GM12878 (cell line): ENCODE data around the gene MYCN. TPM values are rescaled to one million over a fixed set of nuclear protein-coding genes. Genes with fewer than 3 reads are reported as not detected.

ENCODE experiments used
- ATAC-seq: fragments of 200-7000 bp; cut with Tn5 transposase; 3 replicates; pipeline ENCODE4 v1.9.1; 2020; ENCODE audit warnings: mild to moderate bottlenecking, moderate library complexity
- BruUV-seq: library from RNA; stranded (reverse); fragments of 400-500 nt; replicated peaks from 2 replicates; lab custom pipeline; 2021; lab: Mats Ljungman, UMichigan
- CTCF ChIA-PET: fragments of 300-600 bp; sonication (Branson Sonifier 250); formaldehyde crosslinking; extraction: SDS; loops from one replicate; lab custom pipeline; 2021; ENCODE audit warnings: inconsistent platforms; lab: Yijun Ruan, JAX
- POLR2A ChIA-PET: fragments of 350-600 bp; formaldehyde crosslinking; extraction: SDS; loops from one replicate; lab custom pipeline; 2021; ENCODE audit warnings: inconsistent platforms; lab: Charles Lee
- RAD21 ChIA-PET: fragments of 300-600 bp; sonication (Branson Sonifier 250); formaldehyde crosslinking; loops from one replicate; lab custom pipeline; 2023; ENCODE audit warnings: antibody characterized with exemption; ENCODE audit not compliant: unreplicated experiment; lab: Charles Lee
- SMC1A ChIA-PET: fragments of 300-600 bp; sonication (Branson Sonifier 250); formaldehyde crosslinking; loops from one replicate; lab custom pipeline; 2023; ENCODE audit not compliant: unreplicated experiment, uncharacterized antibody; lab: Charles Lee
- DNase-seq: peaks from one replicate; pipeline ENCODE4 v3.0.0-alpha.2; 2011; ENCODE audit warnings: low read depth, low spot score
- FAIRE-seq: peaks from 3 replicates; lab custom pipeline; 2011; peaks lifted over from hg19 to GRCh38; lab: Jason Lieb, UNC
- H2AFZ ChIP-seq: 2 replicates; pipeline ENCODE4 v1.6.0; 2011; ENCODE audit warnings: low read depth, low read length, control low read depth; ENCODE audit not compliant: control insufficient read depth
- H3K27ac ChIP-seq: 2 replicates; pipeline ENCODE4 v1.5.1; 2011; ENCODE audit warnings: control low read depth; ENCODE audit not compliant: control insufficient read depth, insufficient read depth
- H3K27me3 ChIP-seq, 2 experiments: replicated peaks in 1 of 2; 2 replicates each; pipeline versions ENCODE4 v1.6.0 to v1.6.1; 2011; ENCODE audit warnings: low read length in 1 of 2; ENCODE audit not compliant: control insufficient read depth in 2 of 2, insufficient read depth in 2 of 2
- H3K36me3 ChIP-seq, 2 experiments: 2 replicates each; pipeline ENCODE4 v1.5.1; 2011; ENCODE audit warnings: low read length in 1 of 2; ENCODE audit not compliant: control insufficient read depth in 2 of 2, insufficient read depth in 2 of 2
- H3K4me1 ChIP-seq: 2 replicates; pipeline ENCODE4 v1.6.1; 2011; ENCODE audit warnings: mild to moderate bottlenecking, low read length, moderate library complexity, mixed read lengths; ENCODE audit not compliant: control insufficient read depth, insufficient read depth
- H3K4me2 ChIP-seq: 2 replicates; pipeline ENCODE4 v1.6.0; 2011; ENCODE audit warnings: control low read depth; ENCODE audit not compliant: control insufficient read depth, insufficient read depth
- H3K4me3 ChIP-seq: fragments of 200-600 bp; sonication (generic); 2 replicates; pipeline ENCODE4 v1.5.1; 2016
- H3K79me2 ChIP-seq: 2 replicates; pipeline ENCODE4 v1.6.0; 2011; ENCODE audit warnings: low read length; ENCODE audit not compliant: control insufficient read depth, insufficient read depth
- H3K9ac ChIP-seq: 2 replicates; pipeline ENCODE4 v1.8.0; 2011; ENCODE audit warnings: low read length, control low read depth, mixed read lengths; ENCODE audit not compliant: control insufficient read depth, insufficient read depth
- H3K9me3 ChIP-seq: replicated peaks from 3 replicates; pipeline ENCODE4 v1.5.1; 2011; ENCODE audit warnings: mild to moderate bottlenecking, low read length; ENCODE audit not compliant: control insufficient read depth, insufficient read depth
- H4K20me1 ChIP-seq: 2 replicates; pipeline ENCODE4 v1.6.0; 2011; ENCODE audit not compliant: control insufficient read depth, insufficient read depth
- CHD1 ChIP-seq: IDR thresholded peaks from 2 replicates; pipeline ENCODE4 v1.6.1; 2012; ENCODE audit warnings: low read depth, low read length, improper control_type of control experiment
- IKZF1 ChIP-seq: fragments of 450-650 bp; conservative IDR thresholded peaks from 2 replicates; pipeline ENCODE4 v1.6.1; 2017; ENCODE audit warnings: antibody characterized with exemption, mild to moderate bottlenecking
- IKZF2 ChIP-seq, 2 experiments: fragments of 450-650 bp; IDR thresholded peaks; 2 replicates each; pipeline ENCODE4 v1.6.1; 2017; ENCODE audit warnings: mild to moderate bottlenecking in 2 of 2, moderate library complexity in 2 of 2
- MEF2B ChIP-seq: fragments of 450-650 bp; IDR thresholded peaks from 2 replicates; pipeline ENCODE4 v1.6.1; 2018; ENCODE audit warnings: mild to moderate bottlenecking, moderate library complexity; ENCODE audit not compliant: partially characterized antibody, poor library complexity, severe bottlenecking
- MXI1 ChIP-seq: fragments of 150-350 bp; IDR thresholded peaks from 2 replicates; pipeline ENCODE4 v1.6.1; 2011; ENCODE audit warnings: low read depth, mild to moderate bottlenecking, inconsistent platforms, low read length, improper control_type of control experiment
- RAD51 ChIP-seq: fragments of 450-650 bp; IDR thresholded peaks from 2 replicates; pipeline ENCODE4 v1.6.1; 2016; ENCODE audit warnings: moderate library complexity, mild to moderate bottlenecking, inconsistent platforms
- SMARCA5 ChIP-seq: fragments of 450-650 bp; IDR thresholded peaks from 2 replicates; pipeline ENCODE4 v1.6.1; 2017; ENCODE audit warnings: mild to moderate bottlenecking
- ZNF384 ChIP-seq: IDR thresholded peaks from 2 replicates; pipeline ENCODE4 v1.6.1; 2012; ENCODE audit warnings: low read depth, mild to moderate bottlenecking, low read length, improper control_type of control experiment, borderline replicate concordance
- WGBS: methylation state at CpG from one replicate; pipeline ENCODE4 v1.1.6; 2016; ENCODE audit warnings: low lambda C conversion rate; ENCODE audit not compliant: insufficient replicate concordance, insufficient coverage; ENCODE audit errors: missing lambda C conversion rate; 5-methylcytosine and 5-hydroxymethylcytosine counted together
- in situ Hi-C: fragments of 300-500 bp; cut with MboI; formaldehyde crosslinking; loops from 9 replicates; pipeline ENCODE4 v1.14.3; 2018; ENCODE audit warnings: mixed read lengths
- intact Hi-C: fragments of 100-400 bp; cut with micrococcal nuclease; formaldehyde crosslinking; loops from one replicate; pipeline ENCODE4 v1.14.2; 2022; ENCODE audit not compliant: unreplicated experiment
- polyA plus RNA-seq, 11 experiments: library from polyadenylated mRNA; depleted of rRNA in 4 of 11; unstranded in 6 of 11; stranded (reverse) in 5 of 11; fragments of >200 nt; fragmentation: Nextera tagmentation in 4 of 11; fragmentation: Illumina TruSeq in 1 of 11; extraction: Ambion mirVana in 4 of 11; extraction: Trizol in 1 of 11; gene quantifications; 1 replicate in 1 of 11; 2 replicates in 10 of 11; pipeline versions ENCODE4 v1.2.1 to v1.2.3, GENCODE V29; 2011 to 2016; ENCODE audit warnings: inconsistent platforms in 2 of 11, missing spikeins in 2 of 11, low read depth in 1 of 11
- total RNA-seq, 4 experiments: library from RNA; depleted of rRNA in 3 of 4; stranded (reverse); fragments of >200 nt in 3 of 4; fragmentation: Illumina TruSeq in 1 of 4; extraction: Trizol in 1 of 4; gene quantifications; 2 replicates each; pipeline versions ENCODE4 v1.2.1 to v1.2.3, GENCODE V29; 2013 to 2021
- TF ChIP-seq, protein P1 (sequence below): fragments of 450-650 bp; formaldehyde crosslinking; IDR thresholded peaks from 2 replicates; pipeline ENCODE4 v1.4.0; 2022; ENCODE audit warnings: mild to moderate bottlenecking, moderate library complexity

Gene MYCN
- total and polyA plus RNA-seq, 10 of the 15 experiments (the other 5 are each of a cell fraction or from before 2014, with no cell fraction given): not detected

DNA sequence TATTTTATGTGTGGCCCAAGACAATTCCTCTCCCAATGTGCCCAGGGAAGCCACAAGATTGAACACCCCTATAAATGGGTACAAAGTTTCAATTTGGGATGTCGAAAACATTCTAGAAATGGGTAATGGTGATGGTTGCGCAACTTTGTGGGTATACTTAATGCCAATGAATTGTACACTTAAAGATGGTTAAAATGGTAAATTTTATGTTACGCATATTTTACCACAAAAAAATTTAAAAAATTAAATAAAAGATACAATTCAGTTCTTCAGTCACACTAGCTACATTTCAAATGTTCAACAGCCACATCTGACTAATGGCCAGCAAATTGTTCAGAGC lies 34.9 kb downstream of the MYCN start (continued):
- TF ChIP-seq, protein P1, sequence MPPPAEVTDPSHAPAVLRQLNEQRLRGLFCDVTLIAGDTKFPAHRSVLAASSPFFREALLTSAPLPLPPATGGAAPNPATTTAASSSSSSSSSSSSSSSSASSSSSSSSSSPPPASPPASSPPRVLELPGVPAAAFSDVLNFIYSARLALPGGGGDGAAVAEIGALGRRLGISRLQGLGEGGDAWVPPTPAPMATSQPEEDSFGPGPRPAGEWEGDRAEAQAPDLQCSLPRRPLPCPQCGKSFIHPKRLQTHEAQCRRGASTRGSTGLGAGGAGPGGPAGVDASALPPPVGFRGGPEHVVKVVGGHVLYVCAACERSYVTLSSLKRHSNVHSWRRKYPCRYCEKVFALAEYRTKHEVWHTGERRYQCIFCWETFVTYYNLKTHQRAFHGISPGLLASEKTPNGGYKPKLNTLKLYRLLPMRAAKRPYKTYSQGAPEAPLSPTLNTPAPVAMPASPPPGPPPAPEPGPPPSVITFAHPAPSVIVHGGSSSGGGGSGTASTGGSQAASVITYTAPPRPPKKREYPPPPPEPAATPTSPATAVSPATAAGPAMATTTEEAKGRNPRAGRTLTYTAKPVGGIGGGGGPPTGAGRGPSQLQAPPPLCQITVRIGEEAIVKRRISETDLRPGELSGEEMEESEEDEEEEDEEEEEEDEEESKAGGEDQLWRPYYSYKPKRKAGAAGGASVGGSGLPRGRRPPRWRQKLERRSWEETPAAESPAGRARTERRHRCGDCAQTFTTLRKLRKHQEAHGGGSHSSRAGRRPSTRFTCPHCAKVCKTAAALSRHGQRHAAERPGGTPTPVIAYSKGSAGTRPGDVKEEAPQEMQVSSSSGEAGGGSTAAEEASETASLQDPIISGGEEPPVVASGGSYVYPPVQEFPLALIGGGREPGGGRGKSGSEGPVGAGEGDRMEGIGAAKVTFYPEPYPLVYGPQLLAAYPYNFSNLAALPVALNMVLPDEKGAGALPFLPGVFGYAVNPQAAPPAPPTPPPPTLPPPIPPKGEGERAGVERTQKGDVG (CRISPR knock-in tag): no peak
- TF ChIP-seq SMARCA5: no peak

DNA sequence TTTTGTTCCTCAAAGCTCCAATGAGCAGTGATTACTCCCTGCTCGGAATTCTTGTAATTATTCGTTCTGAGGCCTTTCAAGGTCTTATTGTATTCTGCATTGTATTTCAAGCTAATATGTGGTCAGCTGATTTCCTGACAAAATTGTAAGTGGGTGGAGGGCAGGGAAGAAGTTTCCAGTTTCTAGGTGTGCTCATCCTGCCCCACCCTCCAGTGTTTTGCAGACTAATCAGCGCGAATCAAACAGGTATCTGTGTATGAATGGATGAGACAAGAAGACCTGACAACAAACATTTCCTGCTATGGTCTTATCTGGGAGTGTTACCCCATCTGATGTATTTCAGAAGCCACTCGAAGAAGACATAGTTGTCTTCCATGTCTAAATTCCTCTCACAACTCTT lies 35.3 kb downstream of the MYCN start:
- RAD21 ChIA-PET: no interaction called here
- SMC1A ChIA-PET: no interaction called here

More for the DNA sequence above, 35.3 kb downstream of the MYCN start:
- 25% methylated on average over 5 of the region's 5 CpGs for WGBS
- FAIRE-seq (no peak), ATAC-seq (no peak), DNase-seq (no peak)
- no peak overlapping the region for H3K4me3 ChIP-seq
- H3K9ac ChIP-seq: no peak overlapping the region
- H3K4me2 ChIP-seq: no peak overlapping the region
- no peaks in the 10 kb centered on the region for H3K36me3 ChIP-seq
- TF ChIP-seq MXI1 (no peak), MEF2B (no peak), IKZF1 (no peak), ZNF384 (no peak), CHD1 (no peak), RAD51 (no peak), IKZF2 (IDR thresholded peaks at IDR 0.05) (no peak)
- no peaks in the 10 kb centered on the region for H3K9me3 ChIP-seq
- no peaks in the 10 kb centered on the region for H3K27me3 ChIP-seq
- no peak overlapping the region for H2AFZ ChIP-seq
- no peaks in the 10 kb centered on the region for H3K4me1 ChIP-seq
- ChIA-PET POLR2A (no interaction called here), CTCF (no interaction called here)
- in situ Hi-C loops (no loop called here), intact Hi-C loops (no loop called here)
- BruUV-seq: no TSS peak
- no peak overlapping the region for H3K27ac ChIP-seq
- no peaks in the 10 kb centered on the region for H4K20me1 ChIP-seq
- H3K79me2 ChIP-seq: no peaks in the 10 kb centered on the region
